GM23338 (cell line): ENCODE data around the gene CLSTN2. TPM values are rescaled to one million over a fixed set of nuclear protein-coding genes. Genes with fewer than 3 reads are reported as not detected.

Experiments used
- ATAC-seq: fragments of 200-7000 bp; cut with Tn5 transposase; 3 replicates; pipeline ENCODE4 v1.9.1; 2020
- DNase-seq: peaks from one replicate; pipeline ENCODE4 v3.0.0-alpha.2; 2015; ENCODE audit warnings: low spot score
- H2AFZ ChIP-seq: fragments of 200-600 bp; sonication (generic); 2 replicates; pipeline ENCODE4 v1.8.0; 2016; ENCODE audit warnings: antibody characterized with exemption, mild to moderate bottlenecking, moderate library complexity
- H3F3A ChIP-seq: fragments of 200-600 bp; sonication (generic); replicated peaks from 2 replicates; pipeline ENCODE4 v1.8.0; 2017; ENCODE audit warnings: antibody characterized with exemption, mixed run types, low read depth
- H3K27ac ChIP-seq: fragments of 200-600 bp; sonication (generic); 2 replicates; pipeline ENCODE4 v1.6.1; 2016; ENCODE audit warnings: low read depth
- H3K27me3 ChIP-seq: fragments of 200-600 bp; sonication (generic); 2 replicates; pipeline ENCODE4 v1.8.0; 2016; ENCODE audit warnings: mild to moderate bottlenecking, mixed run types, moderate library complexity; ENCODE audit not compliant: insufficient read depth
- H3K36me3 ChIP-seq: fragments of 200-600 bp; sonication (generic); 2 replicates; pipeline ENCODE4 v1.8.0; 2016; ENCODE audit warnings: mild to moderate bottlenecking; ENCODE audit not compliant: insufficient read depth
- H3K4me1 ChIP-seq: fragments of 200-600 bp; sonication (generic); 2 replicates; pipeline ENCODE4 v1.8.0; 2016; ENCODE audit warnings: mild to moderate bottlenecking, moderate library complexity; ENCODE audit not compliant: insufficient read depth
- H3K4me2 ChIP-seq: fragments of 200-600 bp; sonication (generic); 2 replicates; pipeline ENCODE4 v1.7.1; 2017; ENCODE audit warnings: mixed run types
- H3K4me3 ChIP-seq: fragments of 200-600 bp; sonication (generic); 2 replicates; pipeline ENCODE4 v1.6.1; 2016; ENCODE audit warnings: mixed run types
- H3K79me2 ChIP-seq: fragments of 200-600 bp; sonication (generic); replicated peaks from 2 replicates; pipeline ENCODE4 v1.8.0; 2017; ENCODE audit warnings: mild to moderate bottlenecking; ENCODE audit not compliant: insufficient read depth
- H3K9me2 ChIP-seq: fragments of 200-600 bp; sonication (generic); 2 replicates; pipeline ENCODE4 v1.8.0; 2017; ENCODE audit not compliant: insufficient read depth
- H4K20me1 ChIP-seq: fragments of 200-600 bp; sonication (generic); replicated peaks from 2 replicates; pipeline ENCODE4 v1.8.0; 2017; ENCODE audit warnings: mild to moderate bottlenecking; ENCODE audit not compliant: insufficient read depth
- H3K27ac Mint-ChIP-seq: 2 replicates; pipeline ENCODE4 v1.8.0; 2020; ENCODE audit warnings: inconsistent platforms, mild to moderate bottlenecking, moderate library complexity, mixed read lengths
- H3K27me3 Mint-ChIP-seq: 3 replicates; pipeline ENCODE4 v1.8.0; 2022; ENCODE audit warnings: low read depth, mild to moderate bottlenecking, moderate library complexity, mixed read lengths, inconsistent platforms; ENCODE audit not compliant: insufficient read depth, poor library complexity
- H3K36me3 Mint-ChIP-seq: 3 replicates; pipeline ENCODE4 v1.8.0; 2021; ENCODE audit warnings: low read depth, mild to moderate bottlenecking, inconsistent platforms, moderate library complexity, mixed read lengths
- H3K4me1 Mint-ChIP-seq: 3 replicates; pipeline ENCODE4 v1.8.0; 2020; ENCODE audit warnings: mild to moderate bottlenecking, inconsistent platforms, mixed read lengths
- H3K4me3 Mint-ChIP-seq: 3 replicates; pipeline ENCODE4 v1.8.0; 2021; ENCODE audit warnings: moderate library complexity, mild to moderate bottlenecking, inconsistent platforms, mixed read lengths
- H3K9me3 Mint-ChIP-seq: 3 replicates; pipeline ENCODE4 v1.8.0; 2020; ENCODE audit warnings: moderate library complexity, mild to moderate bottlenecking, inconsistent platforms, mixed read lengths
- CREB1 ChIP-seq: fragments of 250-450 bp; sonication (Bioruptor Pico); IDR thresholded peaks from 2 replicates; pipeline ENCODE4 v1.5.0; 2020; ENCODE audit warnings: low read depth, mild to moderate bottlenecking, moderate library complexity
- EZH2 ChIP-seq: fragments of 200-600 bp; sonication (generic); IDR thresholded peaks from one replicate; pipeline ENCODE4 v1.8.0; 2017; ENCODE audit warnings: antibody characterized with exemption, mild to moderate bottlenecking, low read depth; ENCODE audit not compliant: unreplicated experiment
- JUNB ChIP-seq: IDR thresholded peaks from one replicate; pipeline ENCODE4 v1.6.1; 2016; ENCODE audit warnings: antibody characterized with exemption; ENCODE audit not compliant: unreplicated experiment
- NANOG ChIP-seq: IDR thresholded peaks from 2 replicates; pipeline ENCODE4 v1.6.1; 2016; ENCODE audit warnings: antibody characterized with exemption, borderline replicate concordance
- POLR2AphosphoS5 ChIP-seq: IDR thresholded peaks from 2 replicates; pipeline ENCODE4 v1.6.1; 2016; ENCODE audit warnings: antibody characterized with exemption, low read depth
- ZNF462 ChIP-seq: fragments of 250-450 bp; sonication (Bioruptor Pico); IDR thresholded peaks from 2 replicates; pipeline ENCODE4 v1.5.0; 2020; ENCODE audit warnings: mild to moderate bottlenecking, moderate library complexity
- polyA plus RNA-seq: library from polyadenylated mRNA; unstranded; fragments of >200 nt; fragmentation: Nextera tagmentation; extraction: Ambion mirVana; gene quantifications from 2 replicates; pipeline ENCODE4 v1.2.1, GENCODE V29; 2016
- total RNA-seq: library from RNA; depleted of rRNA; stranded (reverse); fragments of >200 nt; shearing (Covaris generic); gene quantifications from 2 replicates; pipeline ENCODE4 v1.2.3, GENCODE V29; 2014

CLSTN2 gene
- total and polyA plus RNA-seq, 2 experiments from 2014 or later = 0.11 to 0.83 TPM

- Mint-ChIP-seq H3K4me1 (peaks cover 7% of the 10 kb centered on the region; the same call in 2 of the 3 replicates), H3K4me3 (no peak overlapping the region), H3K27ac (peak overlapping the region; percentile 40; the same call in 1 of the 2 replicates), H3K27me3 (peaks cover 4% of the 10 kb centered on the region), H3K9me3 (no peaks in the 10 kb centered on the region), H3K36me3 (no peaks in the 10 kb centered on the region)
- no peak overlapping the region for H3K4me3 ChIP-seq
- no peak for DNase-seq
- H3K79me2 ChIP-seq = no peaks in the 10 kb centered on the region
- H3K27ac ChIP-seq = no peak overlapping the region
- H3K4me1 ChIP-seq = peaks cover 4% of the 10 kb centered on the region; the same call in 1 of the 2 replicates
- no peaks in the 10 kb centered on the region for H3K9me2 ChIP-seq
- no peaks in the 10 kb centered on the region for H3K36me3 ChIP-seq
- no peak overlapping the region for H2AFZ ChIP-seq
- H3K27me3 ChIP-seq = no peaks in the 10 kb centered on the region
- H4K20me1 ChIP-seq = no peaks in the 10 kb centered on the region
- no peak overlapping the region for H3K4me2 ChIP-seq
- no peaks in the 10 kb centered on the region for H3F3A ChIP-seq
- TF ChIP-seq CREB1 (no peak), ZNF462 (CRISPR knock-in tag) (no peak), NANOG (no peak), JUNB (no peak), EZH2 (no peak)
- ATAC-seq = no peak
Observed at GRCh38 chr3:140599496-140599895, 664.5 kb downstream of the CLSTN2 start.

GRCh38 chr3:140601881-140602280, 666.9 kb downstream of the CLSTN2 start:
- H2AFZ ChIP-seq = peak overlapping the region; percentile 16; the same call in 1 of the 2 replicates
- DNase-seq = no peak
- no peak overlapping the region for H3K4me2 ChIP-seq
- H3K36me3 Mint-ChIP-seq = no peaks in the 10 kb centered on the region
- no peak overlapping the region for H3K27ac ChIP-seq
- H3F3A ChIP-seq = no peaks in the 10 kb centered on the region
- H3K4me1 Mint-ChIP-seq = peaks cover 7% of the 10 kb centered on the region; the same call in 2 of the 3 replicates
- H3K27me3 Mint-ChIP-seq = no peaks in the 10 kb centered on the region
- no peaks in the 10 kb centered on the region for H3K36me3 ChIP-seq
- peaks cover 4% of the 10 kb centered on the region; the same call in 1 of the 2 replicates for H3K9me2 ChIP-seq
- no peaks in the 10 kb centered on the region for H3K79me2 ChIP-seq
- H3K27me3 ChIP-seq = no peaks in the 10 kb centered on the region
- ATAC-seq = no peak
- H3K4me3 ChIP-seq = no peak overlapping the region
- no peaks in the 10 kb centered on the region for H3K9me3 Mint-ChIP-seq
- H3K4me1 ChIP-seq = peaks cover 4% of the 10 kb centered on the region; the same call in 1 of the 2 replicates
- no peaks in the 10 kb centered on the region for H4K20me1 ChIP-seq
- no peak overlapping the region for H3K4me3 Mint-ChIP-seq
- H3K27ac Mint-ChIP-seq = no peak overlapping the region
- no peak for TF ChIP-seq CREB1
- TF ChIP-seq POLR2AphosphoS5 = no peak
- TF ChIP-seq NANOG = no peak
- TF ChIP-seq EZH2 = no peak
- TF ChIP-seq ZNF462 (CRISPR knock-in tag) = no peak
